Urinary bladder (tissue), 4 donors: Measurements from ENCODE around the gene SLC25A3. TPM values are rescaled to one million over a fixed set of nuclear protein-coding genes. Genes with fewer than 3 reads are reported as not detected.

Source experiments
- DNase-seq: peaks from one replicate; pipeline ENCODE4 v3.0.0-alpha.2; 2015; ENCODE audit errors: extremely low spot score
- H3K27ac ChIP-seq: one replicate; pipeline ENCODE4 v1.5.1; 2013; ENCODE audit warnings: low read depth, mild to moderate bottlenecking, moderate library complexity
- H3K36me3 ChIP-seq: one replicate; pipeline ENCODE4 v1.6.1; 2013; ENCODE audit warnings: mild to moderate bottlenecking, moderate library complexity; ENCODE audit not compliant: insufficient read depth
- H3K4me1 ChIP-seq: one replicate; pipeline ENCODE4 v1.6.1; 2013; ENCODE audit warnings: mild to moderate bottlenecking, moderate library complexity; ENCODE audit not compliant: insufficient read depth
- H3K4me3 ChIP-seq: one replicate; pipeline ENCODE4 v1.5.1; 2013; ENCODE audit warnings: low read depth, low read length
- WGBS: extraction: QIAGEN DNeasy Blood & Tissue Kit; methylation state at CpG from one replicate; pipeline ENCODE4 v1.1.7; 2013; 5-methylcytosine and 5-hydroxymethylcytosine counted together
- polyA plus RNA-seq: library from polyadenylated mRNA; stranded (reverse); fragments of 200-250 nt; gene quantifications from one replicate; pipeline ENCODE4 v1.2.3, GENCODE V29; 2013
- small RNA-seq: library from RNA; depleted of rRNA; stranded (forward); fragments of <200 nt; gene quantifications from one replicate; pipeline ENCODE3, GENCODE V24; 2014
- total RNA-seq: library from RNA; depleted of rRNA; stranded (reverse); fragments of >200 nt; gene quantifications from one replicate; pipeline ENCODE4 v1.2.3, GENCODE V29; 2014
- donor health status: healthy with polysubstance abuse.
- donor health status: healthy.

Gene SLC25A3
- total and polyA plus RNA-seq, 2 donors = 360 to 489 TPM

- Histone ChIP-seq H3K27ac (no peak overlapping the region), H3K36me3 (peaks cover 3% of the 10 kb centered on the region), H3K4me1 (no peaks in the 10 kb centered on the region), H3K4me3 (no peak overlapping the region)
- 92% methylated on average over 1 of the region's 1 CpG for WGBS
- peak; percentile 17 for DNase-seq
These were observed 60.5 kb downstream of the SLC25A3 start for GRCh38 chr12:98653866-98654493.

Small RNAs within 50 kb of the gene (small RNA-seq; reads per million reads assigned to genes)
- gene SNORA53 = 10.9 reads per million, percentile 94 among the genes with 10 or more reads in this experiment

Other genes starting within 250 kb of the SLC25A3 start
- gene TMPO, start 78.1 kb upstream of the SLC25A3 start, total RNA-seq = 220 TPM
- 25.5 TPM for gene TMPO, start 78.1 kb upstream of the SLC25A3 start, polyA plus RNA-seq
- 58.5 TPM for gene IKBIP, start 51.1 kb downstream of the SLC25A3 start, total RNA-seq
- 13.1 TPM for gene IKBIP, start 51.1 kb downstream of the SLC25A3 start, polyA plus RNA-seq
- gene APAF1, start 51.6 kb downstream of the SLC25A3 start, total RNA-seq = 52.9 TPM
- gene APAF1, start 51.6 kb downstream of the SLC25A3 start, polyA plus RNA-seq = 5.5 TPM